OCI-LY1 (cell line): ENCODE measurements around the gene MTNR1B.

Experiments used
- H2AFZ ChIP-seq: fragments of 200-600 bp; sonication (generic), shearing (Covaris generic); 2 replicates; pipeline ENCODE4 v1.6.0; 2014; ENCODE audit warnings: antibody characterized with exemption, mild to moderate bottlenecking, low read length
- H3F3A ChIP-seq: fragments of 200-600 bp; sonication (generic), shearing (Covaris generic); 2 replicates; pipeline ENCODE4 v1.6.0; 2014; ENCODE audit warnings: mild to moderate bottlenecking, antibody characterized with exemption, low read length, moderate library complexity; ENCODE audit not compliant: insufficient read depth
- H3K27ac ChIP-seq: fragments of 200-600 bp; sonication (generic); 2 replicates; pipeline ENCODE4 v1.5.1; 2014; ENCODE audit warnings: low read length, mixed run types, mild to moderate bottlenecking, low read depth; ENCODE audit not compliant: poor library complexity, severe bottlenecking
- H3K27me3 ChIP-seq: fragments of 200-600 bp; sonication (generic); 2 replicates; pipeline ENCODE4 v1.6.0; 2014; ENCODE audit warnings: antibody characterized with exemption, mild to moderate bottlenecking, low read length, moderate library complexity; ENCODE audit not compliant: insufficient read depth
- H3K36me3 ChIP-seq: fragments of 200-600 bp; sonication (generic); 2 replicates; pipeline ENCODE4 v1.6.1; 2014; ENCODE audit warnings: mild to moderate bottlenecking, antibody characterized with exemption, low read length, moderate library complexity, mixed read lengths; ENCODE audit not compliant: insufficient read depth
- H3K4me1 ChIP-seq: fragments of 200-600 bp; sonication (generic); 2 replicates; pipeline ENCODE4 v1.5.1; 2014; ENCODE audit warnings: mild to moderate bottlenecking, low read length, moderate library complexity; ENCODE audit not compliant: insufficient read depth, severe bottlenecking
- H3K4me2 ChIP-seq: fragments of 200-600 bp; sonication (generic), shearing (Covaris generic); 2 replicates; pipeline ENCODE4 v1.6.1; 2014; ENCODE audit warnings: low read length
- H3K4me3 ChIP-seq: fragments of 200-600 bp; sonication (generic); 2 replicates; pipeline ENCODE4 v1.5.1; 2014; ENCODE audit warnings: low read length, low read depth, mild to moderate bottlenecking, mixed read lengths; ENCODE audit not compliant: poor library complexity, severe bottlenecking
- H3K79me2 ChIP-seq: fragments of 200-600 bp; shearing (Covaris generic); 2 replicates; pipeline ENCODE4 v1.6.1; 2016; ENCODE audit warnings: mixed run types, low read length, mixed read lengths; ENCODE audit not compliant: insufficient read depth
- H3K9ac ChIP-seq: fragments of 200-600 bp; sonication (generic), shearing (Covaris generic); 2 replicates; pipeline ENCODE4 v1.6.1; 2014; ENCODE audit warnings: mild to moderate bottlenecking, low read length, mixed read lengths
- H3K9me2 ChIP-seq: fragments of 200-600 bp; sonication (generic), shearing (Covaris generic); 2 replicates; pipeline ENCODE4 v1.6.1; 2014; ENCODE audit warnings: low read depth, mild to moderate bottlenecking, low read length, mixed read lengths
- H3K9me3 ChIP-seq: fragments of 200-600 bp; shearing (Covaris generic); 2 replicates; pipeline ENCODE4 v1.6.1; 2014; ENCODE audit warnings: low read length, mixed read lengths
- H4K20me1 ChIP-seq: fragments of 200-600 bp; sonication (generic), shearing (Covaris generic); 2 replicates; pipeline ENCODE4 v1.6.0; 2016; ENCODE audit warnings: mild to moderate bottlenecking, low read length; ENCODE audit not compliant: insufficient read depth
- CTCF ChIP-seq: fragments of 200-600 bp; sonication (generic), shearing (Covaris generic); IDR thresholded peaks from 2 replicates; pipeline ENCODE4 v1.5.1; 2017; ENCODE audit warnings: mild to moderate bottlenecking, antibody characterized with exemption, low read length, moderate library complexity, mixed read lengths
- EZH2 ChIP-seq: fragments of 200-600 bp; sonication (generic), shearing (Covaris generic); IDR thresholded peaks from 2 replicates; pipeline ENCODE4 v1.8.0; 2017; ENCODE audit warnings: borderline replicate concordance, mixed run types, mild to moderate bottlenecking, antibody characterized with exemption, low read length, moderate library complexity, mixed read lengths

The MTNR1B gene

GRCh38 chr11:93028960-93029522, 59.6 kb downstream of the MTNR1B start:
- no peak for TF ChIP-seq CTCF
- no peak for TF ChIP-seq EZH2
- H3K27me3 ChIP-seq, result no peaks in the 10 kb centered on the region
- no peaks in the 10 kb centered on the region for H3K79me2 ChIP-seq
- no peaks in the 10 kb centered on the region for H3K36me3 ChIP-seq
- H2AFZ ChIP-seq, result no peak overlapping the region
- no peak overlapping the region for H3K4me3 ChIP-seq
- H3K4me1 ChIP-seq, result no peaks in the 10 kb centered on the region
- no peaks in the 10 kb centered on the region for H3K9me3 ChIP-seq
- no peaks in the 10 kb centered on the region for H3F3A ChIP-seq
- no peak overlapping the region for H3K9ac ChIP-seq
- H3K27ac ChIP-seq, result no peak overlapping the region
- no peaks in the 10 kb centered on the region for H3K9me2 ChIP-seq
- no peaks in the 10 kb centered on the region for H4K20me1 ChIP-seq
- no peak overlapping the region for H3K4me2 ChIP-seq

DNA sequence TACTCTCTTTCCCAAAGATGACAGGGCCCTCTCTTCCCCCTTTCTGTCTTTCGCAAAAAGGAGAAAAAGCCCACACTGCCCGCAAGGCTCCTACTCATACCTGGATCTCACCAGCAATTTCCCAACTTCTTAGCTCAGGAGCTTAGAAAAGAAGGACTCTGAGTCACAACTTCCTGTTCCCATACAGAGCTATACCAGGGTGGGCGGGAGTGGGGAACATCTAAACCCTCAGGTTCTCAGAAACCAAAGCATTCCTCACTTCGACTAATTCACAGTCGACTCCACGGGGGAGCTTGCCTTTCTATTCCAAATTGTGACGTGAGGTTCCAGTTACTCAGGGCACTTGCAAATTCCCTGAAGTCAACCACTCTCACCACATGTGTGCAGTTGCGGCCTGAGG, 61.9 kb downstream of the MTNR1B start:
- Histone ChIP-seq H3K27ac (no peak overlapping the region), H3K36me3 (no peaks in the 10 kb centered on the region), H3F3A (no peaks in the 10 kb centered on the region), H3K79me2 (no peaks in the 10 kb centered on the region), H3K4me1 (no peaks in the 10 kb centered on the region), H3K4me2 (no peak overlapping the region), H4K20me1 (no peaks in the 10 kb centered on the region), H3K27me3 (no peaks in the 10 kb centered on the region), H3K4me3 (no peak overlapping the region), H3K9ac (no peak overlapping the region), H2AFZ (no peak overlapping the region), H3K9me3 (no peaks in the 10 kb centered on the region), H3K9me2 (no peaks in the 10 kb centered on the region)
- TF ChIP-seq CTCF, result no peak
- no peak for TF ChIP-seq EZH2
